Activated T-helper 1 cell treated with anti-CD3 and anti-CD28 coated beads, Interleukin-2, amount 50 U/mL, for 16 hours (primary cell): ENCODE measurements around the gene KRT74.

Source experiments
- DNase-seq, 2 donors: peaks; one replicate each; pipeline ENCODE4 v3.0.0-alpha.2; 2020; ENCODE audit warnings: low read depth in 1 of 2, low spot score in 1 of 2

Gene KRT74

GRCh38 chr12:52575948-52576347 lies 2.3 kb upstream of the KRT74 start:
- DNase-seq: no peak

- no peak for DNase-seq
Observed at GRCh38 chr12:52575256-52575655, 1.6 kb upstream of the KRT74 start.

- DNase-seq: no peak
Observed at GRCh38 chr12:52573306-52573705, 337 bp downstream of the KRT74 start.

GRCh38 chr12:52570511-52570910 lies 3.1 kb downstream of the KRT74 start:
- DNase-seq: no peak

GRCh38 chr12:52568111-52568510 lies 5.5 kb downstream of the KRT74 start:
- DNase-seq: no peak

GRCh38 chr12:52566847-52567291 lies 6.8 kb downstream of the KRT74 start:
- DNase-seq: no peak

GRCh38 chr12:52564582-52564981 lies 9.1 kb downstream of the KRT74 start:
- DNase-seq: no peak

- DNase-seq: no peak
Observed at GRCh38 chr12:52561880-52562449, 11.7 kb downstream of the KRT74 start.

GRCh38 chr12:52559979-52560378 lies 13.7 kb downstream of the KRT74 start:
- DNase-seq: no peak

GRCh38 chr12:52558781-52559445 lies 14.7 kb downstream of the KRT74 start:
- no peak for DNase-seq

GRCh38 chr12:52557476-52557875 lies 16.2 kb downstream of the KRT74 start:
- no peak for DNase-seq

GRCh38 chr12:52555577-52555976 lies 18.1 kb downstream of the KRT74 start:
- DNase-seq: no peak

GRCh38 chr12:52552681-52553195 lies 20.9 kb downstream of the KRT74 start, which contains the start of gene KRT71:
Gene KRT71, minus strand, starts transcription at chr12:52553145. Its CDS starts 68 bp downstream, at chr12:52553077.
- no peak for DNase-seq

- no peak for DNase-seq
Observed at GRCh38 chr12:52552055-52552454, 21.6 kb downstream of the KRT74 start.

GRCh38 chr12:52551216-52551865 lies 22.3 kb downstream of the KRT74 start:
- no peak for DNase-seq

- no peak for DNase-seq
Observed at GRCh38 chr12:52546126-52546525, 27.5 kb downstream of the KRT74 start.

- no peak for DNase-seq
Observed at GRCh38 chr12:52543985-52544883, 29.4 kb downstream of the KRT74 start.

- no peak for DNase-seq
Observed at GRCh38 chr12:52542785-52543318, 30.8 kb downstream of the KRT74 start.

GRCh38 chr12:52542157-52542556 lies 31.5 kb downstream of the KRT74 start:
- DNase-seq: no peak

- no peak for DNase-seq
Observed at GRCh38 chr12:52541709-52542108, 31.9 kb downstream of the KRT74 start.

- no peak for DNase-seq
Observed at GRCh38 chr12:52540531-52540930, 33.1 kb downstream of the KRT74 start.
